Activated T-cell treated with anti-CD3 and anti-CD28 coated beads, Interleukin-2, amount 50 U/mL, for 4 hours (primary cell): Measurements from ENCODE around the gene CD99. TPM values are rescaled to one million over a fixed set of nuclear protein-coding genes. Genes with fewer than 3 reads are reported as not detected.
"Not testable (repeated sequence)": the region's sequence is repeated elsewhere in the genome, so short reads cannot be mapped to it uniquely, and the experiment has no call there.

Experiments used
- ATAC-seq, 2 donors: fragments of 200-7000 bp; cut with Tn5 transposase; one replicate each; pipeline ENCODE4 v1.10.0; 2021
- DNase-seq: peaks from one replicate; pipeline ENCODE4 v3.0.0-alpha.2; 2020
- H3K27me3 Mint-ChIP-seq: one replicate; pipeline ENCODE4 v1.8.0; 2021; ENCODE audit warnings: low read depth, mixed read lengths
- H3K36me3 Mint-ChIP-seq: one replicate; pipeline ENCODE4 v1.8.0; 2022; ENCODE audit warnings: mixed read lengths; ENCODE audit not compliant: insufficient read depth
- H3K4me1 Mint-ChIP-seq: one replicate; pipeline ENCODE4 v1.8.0; 2021; ENCODE audit warnings: low read depth, mixed read lengths
- H3K4me3 Mint-ChIP-seq: one replicate; pipeline ENCODE4 v1.8.0; 2021; ENCODE audit warnings: mild to moderate bottlenecking, moderate library complexity, mixed read lengths
- H3K9me3 Mint-ChIP-seq: one replicate; pipeline ENCODE4 v1.8.0; 2021; ENCODE audit warnings: mixed read lengths
- total RNA-seq, 3 donors: library from RNA; stranded (reverse); gene quantifications; one replicate each; pipeline ENCODE4 v1.2.1, GENCODE V29; 2021

Gene CD99
- total RNA-seq, 3 donors from 2014 or later: 138 to 219 (median 164) TPM

DNA sequence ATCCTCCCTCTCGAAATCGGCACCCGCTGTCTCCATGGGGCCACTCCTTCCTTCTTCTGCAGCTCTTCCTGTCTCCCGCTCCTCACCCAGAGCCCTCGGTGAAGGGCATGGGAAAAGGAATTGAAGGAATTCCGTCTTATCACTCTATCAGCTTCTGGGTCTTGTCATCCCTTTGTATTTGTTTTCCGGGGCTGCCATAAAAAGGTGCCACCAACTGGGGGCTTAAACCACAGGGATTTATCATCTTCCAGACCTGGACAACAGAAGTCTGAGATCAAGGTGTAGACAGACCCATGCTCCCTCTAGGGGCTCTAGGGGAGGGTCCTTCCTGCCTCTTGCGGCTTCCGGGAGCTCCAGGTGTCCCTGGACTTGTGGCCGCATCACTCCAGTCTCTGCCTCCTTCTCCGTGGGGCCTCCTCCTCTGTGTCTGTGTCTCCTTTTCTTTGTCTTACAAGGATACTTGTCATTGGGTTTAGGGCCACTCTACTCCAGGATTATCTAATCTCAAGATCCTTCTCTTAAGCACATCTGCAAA lies 24.0 kb downstream of the CD99 start:
- DNase-seq (no peak), ATAC-seq (no peak)
- no peaks in the 10 kb centered on the region for H3K27me3 Mint-ChIP-seq
- peaks cover 35% of the 10 kb centered on the region for H3K36me3 Mint-ChIP-seq
- H3K4me1 Mint-ChIP-seq: peaks cover 54% of the 10 kb centered on the region
- H3K9me3 Mint-ChIP-seq: no peaks in the 10 kb centered on the region
- H3K4me3 Mint-ChIP-seq: peak overlapping the region; percentile 20

DNA sequence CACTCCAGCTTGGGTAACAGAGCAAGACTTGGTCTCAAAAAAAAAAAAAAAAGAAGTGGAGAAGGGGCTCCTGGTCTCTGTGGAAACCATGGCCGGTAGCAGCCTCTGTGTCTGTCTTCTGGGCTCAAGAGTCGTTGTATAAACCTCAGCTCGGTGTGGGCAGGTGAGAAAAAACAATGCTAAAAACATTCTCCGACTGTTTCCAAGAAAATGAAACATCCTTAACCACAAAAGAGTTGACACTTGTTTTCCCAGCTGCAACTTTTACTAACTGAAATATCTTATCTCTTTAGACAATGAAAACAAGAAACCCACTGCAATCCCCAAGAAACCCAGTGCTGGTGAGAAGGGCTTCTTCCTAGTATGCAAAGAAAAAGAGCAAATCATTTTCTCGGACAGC lies 26.2 kb downstream of the CD99 start:
- H3K4me1 Mint-ChIP-seq: peaks cover 36% of the 10 kb centered on the region
- peaks cover 38% of the 10 kb centered on the region for H3K36me3 Mint-ChIP-seq

DNA sequence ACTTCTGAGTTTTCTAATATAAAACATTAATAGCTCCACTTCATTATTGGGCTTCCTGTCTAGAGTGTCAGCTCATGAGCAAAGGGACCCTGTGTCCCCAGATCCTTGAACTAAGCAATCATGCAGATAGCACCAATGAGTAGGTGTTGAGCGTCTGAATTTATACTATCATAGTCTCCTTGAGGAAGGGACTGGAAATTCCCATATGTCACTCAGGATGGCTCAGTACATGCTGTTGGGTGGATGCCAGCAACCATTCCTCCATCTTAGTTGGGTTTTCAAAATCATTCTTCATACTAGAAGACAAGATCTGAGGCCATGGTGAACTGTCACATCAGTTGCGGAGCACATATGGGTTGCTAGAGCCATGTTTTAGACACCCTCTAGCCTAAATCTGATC lies 27.7 kb downstream of the CD99 start:
- Mint-ChIP-seq H3K27me3 (no peaks in the 10 kb centered on the region), H3K4me3 (no peak overlapping the region), H3K9me3 (no peaks in the 10 kb centered on the region), H3K36me3 (peaks cover 49% of the 10 kb centered on the region), H3K4me1 (peaks cover 36% of the 10 kb centered on the region)
- no peak for DNase-seq
- no peak for ATAC-seq

More for the DNA sequence above, 26.2 kb downstream of the CD99 start:
- peak; percentile 57 to 66 for ATAC-seq
- no peaks in the 10 kb centered on the region for H3K27me3 Mint-ChIP-seq
- DNase-seq: no peak
- H3K9me3 Mint-ChIP-seq: no peaks in the 10 kb centered on the region
- no peak overlapping the region for H3K4me3 Mint-ChIP-seq

GRCh38 chrX:2719774-2720447 lies 28.8 kb downstream of the CD99 start:
- Mint-ChIP-seq H3K9me3 (no peaks in the 10 kb centered on the region), H3K4me3 (no peak overlapping the region), H3K4me1 (peaks cover 28% of the 10 kb centered on the region), H3K36me3 (peaks cover 48% of the 10 kb centered on the region), H3K27me3 (no peaks in the 10 kb centered on the region)
- no peak for ATAC-seq
- DNase-seq: no peak

DNA sequence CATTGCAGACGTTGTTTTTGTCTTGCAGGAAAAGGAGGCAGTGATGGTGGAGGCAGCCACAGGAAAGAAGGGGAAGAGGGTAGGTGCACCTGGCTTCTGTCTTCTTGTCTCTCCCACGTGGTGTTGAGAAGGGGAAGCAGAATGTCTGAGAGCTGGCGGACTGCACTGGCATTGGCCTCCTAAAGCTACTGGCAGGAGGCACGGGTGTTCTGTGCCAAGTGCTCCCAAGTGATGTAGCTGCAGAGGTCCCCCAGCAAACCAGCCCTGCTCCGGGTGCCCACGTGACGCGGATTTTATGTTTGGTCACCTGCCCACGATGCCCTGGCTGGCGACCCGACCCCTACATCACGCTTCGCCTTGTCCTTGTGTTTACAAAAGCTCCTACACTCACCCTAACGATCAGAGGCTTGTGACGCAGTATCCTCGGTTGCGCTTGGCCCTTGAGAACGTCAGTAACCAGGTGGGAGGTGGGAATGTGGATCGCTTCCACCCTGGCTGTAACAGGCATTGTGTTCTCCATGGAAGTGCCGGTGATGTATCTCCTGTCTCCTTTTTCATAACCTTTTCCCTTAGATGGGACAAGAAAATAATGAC lies 32.3 kb downstream of the CD99 start:
- Mint-ChIP-seq H3K36me3 (peaks cover 48% of the 10 kb centered on the region), H3K4me1 (peaks cover 2% of the 10 kb centered on the region), H3K9me3 (no peaks in the 10 kb centered on the region), H3K4me3 (no peak overlapping the region), H3K27me3 (no peaks in the 10 kb centered on the region)
- ATAC-seq (no peak), DNase-seq (no peak)

- not testable (repeated sequence) for DNase-seq, H3K9me3 Mint-ChIP-seq, H3K4me1 Mint-ChIP-seq, ATAC-seq, H3K4me3 Mint-ChIP-seq, H3K27me3 Mint-ChIP-seq
- H3K36me3 Mint-ChIP-seq: peaks cover 46% of the 10 kb centered on the region
Observed at GRCh38 chrX:2727264-2727663, 36.2 kb downstream of the CD99 start.

- H3K9me3 Mint-ChIP-seq: no peaks in the 10 kb centered on the region
- H3K4me3 Mint-ChIP-seq: no peak overlapping the region
- DNase-seq: no peak
- ATAC-seq: no peak
- H3K27me3 Mint-ChIP-seq: no peaks in the 10 kb centered on the region
- peaks cover 49% of the 10 kb centered on the region for H3K36me3 Mint-ChIP-seq
- H3K4me1 Mint-ChIP-seq: no peaks in the 10 kb centered on the region
Observed at GRCh38 chrX:2732076-2732475, 41.0 kb downstream of the CD99 start.

- Mint-ChIP-seq H3K4me3 (no peak overlapping the region), H3K36me3 (peaks cover 48% of the 10 kb centered on the region), H3K9me3 (no peaks in the 10 kb centered on the region), H3K27me3 (no peaks in the 10 kb centered on the region), H3K4me1 (no peaks in the 10 kb centered on the region)
- DNase-seq (no peak), ATAC-seq (no peak)
Observed at GRCh38 chrX:2732649-2733048, 41.6 kb downstream of the CD99 start.

DNA sequence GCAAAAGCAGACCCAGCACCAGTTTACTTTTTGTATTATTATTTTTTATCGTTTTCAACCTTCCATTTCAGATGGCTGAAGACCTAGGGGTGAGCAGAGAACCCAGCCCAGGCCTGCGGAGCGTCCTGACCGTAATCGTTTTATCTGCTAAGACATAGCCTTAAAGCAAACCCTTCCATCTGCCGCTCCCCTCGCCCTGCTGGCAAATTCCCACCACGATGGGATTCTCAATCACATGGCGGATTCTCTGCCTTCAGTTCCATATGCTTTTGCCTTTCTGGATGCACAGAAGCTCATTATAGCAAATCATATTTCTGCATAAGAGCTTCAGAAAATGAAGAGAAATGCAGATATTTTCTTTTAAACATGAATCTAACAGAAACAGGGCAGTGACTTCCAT lies 42.2 kb downstream of the CD99 start:
- Mint-ChIP-seq H3K9me3 (no peaks in the 10 kb centered on the region), H3K36me3 (peaks cover 47% of the 10 kb centered on the region), H3K4me3 (no peak overlapping the region), H3K4me1 (no peaks in the 10 kb centered on the region), H3K27me3 (no peaks in the 10 kb centered on the region)
- DNase-seq (no peak), ATAC-seq (no peak)

GRCh38 chrX:2735270-2735669 lies 44.2 kb downstream of the CD99 start:
- Mint-ChIP-seq H3K9me3 (no peaks in the 10 kb centered on the region), H3K36me3 (peaks cover 43% of the 10 kb centered on the region), H3K27me3 (no peaks in the 10 kb centered on the region), H3K4me1 (no peaks in the 10 kb centered on the region), H3K4me3 (no peak overlapping the region)
- no peak for DNase-seq
- ATAC-seq: no peak

DNA sequence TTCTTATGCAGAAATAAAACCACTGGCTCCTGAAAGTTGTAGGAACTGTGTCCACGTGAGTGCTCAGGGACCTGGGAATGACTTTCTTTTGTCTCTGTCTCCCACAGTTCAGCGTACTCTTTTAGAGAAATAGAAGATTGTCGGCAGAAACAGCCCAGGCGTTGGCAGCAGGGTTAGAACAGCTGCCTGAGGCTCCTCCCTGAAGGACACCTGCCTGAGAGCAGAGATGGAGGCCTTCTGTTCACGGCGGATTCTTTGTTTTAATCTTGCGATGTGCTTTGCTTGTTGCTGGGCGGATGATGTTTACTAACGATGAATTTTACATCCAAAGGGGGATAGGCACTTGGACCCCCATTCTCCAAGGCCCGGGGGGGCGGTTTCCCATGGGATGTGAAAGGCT lies 49.6 kb downstream of the CD99 start:
- Mint-ChIP-seq H3K9me3 (no peaks in the 10 kb centered on the region), H3K4me1 (no peaks in the 10 kb centered on the region), H3K4me3 (no peak overlapping the region), H3K36me3 (peaks cover 40% of the 10 kb centered on the region), H3K27me3 (no peaks in the 10 kb centered on the region)
- DNase-seq: no peak
- no peak for ATAC-seq

GRCh38 chrX:2741386-2741785 lies 50.3 kb downstream of the CD99 start:
- Mint-ChIP-seq H3K9me3 (no peaks in the 10 kb centered on the region), H3K27me3 (no peaks in the 10 kb centered on the region), H3K36me3 (peaks cover 36% of the 10 kb centered on the region), H3K4me1 (no peaks in the 10 kb centered on the region), H3K4me3 (no peak overlapping the region)
- no peak for ATAC-seq
- no peak for DNase-seq

DNA sequence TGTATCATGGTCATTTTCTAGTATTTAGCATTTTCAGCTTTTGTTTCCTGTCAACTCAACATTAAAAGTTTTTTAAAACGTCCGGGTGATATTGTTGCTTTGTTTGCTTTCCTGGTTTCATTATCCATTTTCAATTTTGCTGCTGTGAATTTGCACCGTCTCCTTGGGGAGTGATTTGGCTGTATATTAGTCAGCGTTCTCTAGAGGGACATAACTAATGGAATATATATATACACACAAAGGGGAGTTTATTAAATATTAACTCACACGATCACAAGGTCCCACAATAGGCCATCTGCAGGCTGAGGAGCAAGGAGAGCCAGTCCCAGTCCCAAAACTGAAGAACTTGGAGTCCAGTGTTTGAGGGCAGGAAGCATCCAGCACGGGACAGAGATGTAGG lies 55.2 kb downstream of the CD99 start:
- not testable (repeated sequence) for ATAC-seq, H3K9me3 Mint-ChIP-seq, H3K27me3 Mint-ChIP-seq, DNase-seq, H3K4me1 Mint-ChIP-seq, H3K4me3 Mint-ChIP-seq
- H3K36me3 Mint-ChIP-seq: peaks cover 13% of the 10 kb centered on the region

DNA sequence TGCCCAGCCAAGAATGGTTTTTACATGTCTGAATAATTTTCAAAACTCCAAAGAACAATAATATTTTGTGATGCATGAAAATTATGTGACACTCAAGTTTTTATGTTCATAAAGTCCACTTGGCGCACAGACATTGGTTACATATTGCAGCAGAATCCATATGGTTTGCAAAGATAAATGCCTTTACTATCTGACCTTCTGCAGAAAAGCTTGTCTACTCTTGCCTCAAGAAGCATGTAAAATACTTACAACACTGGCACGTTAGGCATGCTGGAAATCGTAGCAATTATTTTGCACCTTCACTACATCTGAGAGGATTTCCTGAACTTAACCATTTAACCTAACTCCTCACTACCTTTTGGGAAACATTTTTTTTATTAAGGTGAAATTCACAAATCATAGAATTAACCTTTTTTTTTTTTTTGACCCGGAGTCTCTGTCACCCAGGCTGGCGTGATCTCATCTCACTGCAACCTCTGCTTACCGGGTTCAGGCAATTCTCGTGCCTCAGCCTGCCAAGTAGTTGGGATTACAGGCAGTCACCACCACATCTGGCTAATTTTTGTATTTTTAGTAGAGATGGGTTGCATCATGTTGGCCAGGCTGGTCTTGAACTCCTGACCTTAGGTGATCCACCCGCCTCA lies 57.2 kb downstream of the CD99 start:
- Mint-ChIP-seq H3K36me3 (peaks cover under 1% of the 10 kb centered on the region), H3K4me1 (no peaks in the 10 kb centered on the region), H3K4me3 (no peak overlapping the region), H3K27me3 (no peaks in the 10 kb centered on the region), H3K9me3 (no peaks in the 10 kb centered on the region)
- DNase-seq (no peak), ATAC-seq (no peak)

- Mint-ChIP-seq H3K27me3 (no peaks in the 10 kb centered on the region), H3K4me1 (no peaks in the 10 kb centered on the region), H3K9me3 (no peaks in the 10 kb centered on the region), H3K36me3 (no peaks in the 10 kb centered on the region), H3K4me3 (no peak overlapping the region)
- ATAC-seq (no peak), DNase-seq (no peak)
Observed at GRCh38 chrX:2748815-2749188, 57.7 kb downstream of the CD99 start.
